Islet precursor cell (in vitro differentiated cells): ENCODE measurements around the gene PTPRG.

Experiments used
- DNase-seq: peaks from one replicate; pipeline ENCODE4 v3.0.0-alpha.2; 2018

The PTPRG gene

GRCh38 chr3:62261121-62261520, 699.8 kb downstream of the PTPRG start:
- DNase-seq, result no peak

GRCh38 chr3:62261736-62262135, 700.4 kb downstream of the PTPRG start:
- DNase-seq, result no peak

- no peak for DNase-seq
These were observed 704.2 kb downstream of the PTPRG start for GRCh38 chr3:62265528-62265927.

GRCh38 chr3:62266668-62267283, 705.4 kb downstream of the PTPRG start:
- no peak for DNase-seq

GRCh38 chr3:62276658-62277180, 715.3 kb downstream of the PTPRG start:
- DNase-seq, result no peak

- no peak for DNase-seq
These were observed 716.1 kb downstream of the PTPRG start for GRCh38 chr3:62277450-62277849.

GRCh38 chr3:62277986-62278385, 716.6 kb downstream of the PTPRG start:
- no peak for DNase-seq

- DNase-seq, result no peak
These were observed 720.4 kb downstream of the PTPRG start for GRCh38 chr3:62281726-62282125.

- no peak for DNase-seq
These were observed 723.1 kb downstream of the PTPRG start for GRCh38 chr3:62284442-62284841.

- no peak for DNase-seq
These were observed 726.1 kb downstream of the PTPRG start for GRCh38 chr3:62287392-62287927.

- no peak for DNase-seq
These were observed 728.6 kb downstream of the PTPRG start for GRCh38 chr3:62289922-62290321.

- no peak for DNase-seq
These were observed 731.8 kb downstream of the PTPRG start for GRCh38 chr3:62293051-62293780.

- DNase-seq, result no peak
These were observed 734.2 kb downstream of the PTPRG start for GRCh38 chr3:62295571-62295970.

- no peak for DNase-seq
These were observed 739.2 kb downstream of the PTPRG start for GRCh38 chr3:62300617-62301016.

GRCh38 chr3:62312201-62312600, 750.8 kb downstream of the PTPRG start:
- no peak for DNase-seq

GRCh38 chr3:62316525-62316924, 755.2 kb downstream of the PTPRG start:
- no peak for DNase-seq

GRCh38 chr3:62318365-62318751, 757.0 kb downstream of the PTPRG start:
- DNase-seq, result peak; percentile 46

GRCh38 chr3:62318752-62319569, 757.6 kb downstream of the PTPRG start:
- DNase-seq, result peak; percentile 93

GRCh38 chr3:62319570-62320243, 758.3 kb downstream of the PTPRG start:
- no peak for DNase-seq

- DNase-seq, result no peak
These were observed 761.9 kb downstream of the PTPRG start for GRCh38 chr3:62323241-62323640.

GRCh38 chr3:62325896-62326295, 764.5 kb downstream of the PTPRG start:
- no peak for DNase-seq

GRCh38 chr3:62329971-62330370, 768.6 kb downstream of the PTPRG start:
- DNase-seq, result no peak

- DNase-seq, result no peak
These were observed 770.6 kb downstream of the PTPRG start for GRCh38 chr3:62332017-62332416.
